GM18873 (cell line): Measurements from ENCODE around the gene LHX3.

Source experiments
- ATAC-seq: cut with Tn5 transposase; IDR thresholded peaks from one replicate; pipeline ENCODE4 v1.9.1; 2021; ENCODE audit warnings: mild to moderate bottlenecking, moderate library complexity, moderate number of reproducible peaks; ENCODE audit not compliant: unreplicated experiment, low FRiP score

The LHX3 gene

DNA sequence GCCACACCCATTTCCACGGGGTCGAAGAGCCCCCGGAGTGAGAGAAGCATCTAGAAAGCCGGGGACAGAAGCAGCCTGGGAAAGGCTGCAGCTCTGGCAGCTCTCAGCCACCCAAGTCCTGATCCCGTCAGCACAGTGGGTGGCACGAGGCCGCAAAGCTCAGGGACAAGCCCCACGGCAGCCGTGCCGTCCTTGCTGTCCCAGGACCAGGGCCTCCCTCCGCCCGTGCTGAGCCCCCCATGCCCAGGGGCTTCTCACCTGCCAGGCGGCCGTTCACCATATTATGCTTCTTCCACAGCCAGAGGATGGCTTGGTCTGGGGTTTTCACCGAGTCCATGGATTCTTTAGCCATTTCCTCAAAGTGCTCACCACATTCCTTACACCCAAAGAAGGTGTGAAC lies 6.1 kb upstream of the LHX3 start:
- ATAC-seq: no peak

DNA sequence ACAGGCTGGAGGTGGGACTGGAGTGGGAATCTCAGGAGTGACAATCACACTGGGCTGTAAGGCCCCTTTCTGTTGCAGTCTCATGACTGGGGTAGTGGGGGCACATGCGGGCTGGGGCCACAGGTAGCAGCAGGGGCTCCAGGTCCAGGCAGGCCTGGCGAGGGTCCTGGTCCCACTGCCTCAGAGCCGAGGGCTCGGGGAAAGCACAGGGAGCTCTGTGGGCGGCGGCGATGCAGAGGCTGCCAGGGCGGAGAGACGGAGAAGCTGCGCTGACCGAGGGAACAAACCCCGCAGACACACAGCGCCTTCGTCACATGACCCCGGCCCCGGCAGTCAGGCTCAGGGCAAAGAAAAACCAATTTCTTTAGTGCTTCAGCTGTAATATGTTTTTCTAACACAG lies 5.3 kb upstream of the LHX3 start:
- ATAC-seq: no peak

DNA sequence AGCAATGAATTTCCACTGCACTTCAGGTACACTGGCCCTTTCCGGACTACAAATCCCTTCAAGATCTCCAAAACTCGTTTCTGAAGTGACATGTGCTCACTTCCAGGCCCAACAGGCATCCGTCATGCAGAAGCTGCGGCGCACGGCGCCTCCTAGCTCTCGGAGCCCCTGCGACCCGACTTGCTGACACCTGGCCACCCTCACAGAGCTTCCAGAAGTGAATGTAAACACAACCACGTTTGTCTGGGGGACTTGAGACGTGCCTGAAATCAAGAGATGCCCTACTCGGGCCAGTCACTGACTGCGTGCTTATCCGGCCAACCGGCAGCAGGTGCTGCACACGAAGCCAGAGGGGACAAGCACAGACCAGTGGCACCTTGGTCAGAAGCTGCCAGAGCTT lies 4.9 kb upstream of the LHX3 start:
- ATAC-seq: no peak

DNA sequence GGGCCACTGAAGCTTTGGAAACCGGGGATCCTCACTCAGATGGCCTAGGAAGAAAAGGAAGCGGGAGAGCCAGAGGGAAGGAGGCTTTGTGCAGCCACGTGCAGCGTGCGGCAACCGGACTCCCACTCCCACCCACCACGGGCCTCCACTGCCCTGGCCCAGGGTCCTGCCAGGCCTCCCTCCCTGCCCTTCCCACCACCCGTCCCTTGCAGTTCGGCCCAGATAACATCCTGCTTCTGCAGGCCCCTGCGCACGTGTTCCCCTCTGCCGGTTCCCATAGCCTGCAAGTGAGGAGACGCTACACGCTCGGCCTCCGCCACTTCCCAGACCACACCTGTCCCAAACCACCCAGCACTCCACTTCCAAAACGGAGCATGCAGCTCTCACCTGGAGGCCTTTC lies 4.3 kb upstream of the LHX3 start:
- no peak for ATAC-seq

DNA sequence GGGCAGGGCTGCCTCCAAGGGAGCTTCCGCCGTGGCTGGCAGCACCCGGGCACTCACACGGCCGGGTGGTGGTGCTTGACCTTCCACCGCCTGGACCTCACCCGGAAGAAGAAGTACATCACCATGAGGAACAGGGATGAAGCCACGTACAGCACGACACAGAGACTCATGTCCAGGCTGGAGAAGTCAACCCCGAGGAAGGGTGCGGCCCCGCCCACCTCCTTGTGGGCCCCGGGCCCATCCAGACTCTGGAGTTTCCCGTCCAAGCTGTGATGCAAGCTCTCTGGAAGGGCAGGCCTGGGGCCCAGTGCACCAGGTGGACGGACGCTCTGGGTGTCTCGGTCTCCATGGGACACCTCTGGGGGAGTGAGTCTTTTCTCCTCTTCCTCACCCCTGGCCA lies 3.7 kb upstream of the LHX3 start:
- no peak for ATAC-seq

DNA sequence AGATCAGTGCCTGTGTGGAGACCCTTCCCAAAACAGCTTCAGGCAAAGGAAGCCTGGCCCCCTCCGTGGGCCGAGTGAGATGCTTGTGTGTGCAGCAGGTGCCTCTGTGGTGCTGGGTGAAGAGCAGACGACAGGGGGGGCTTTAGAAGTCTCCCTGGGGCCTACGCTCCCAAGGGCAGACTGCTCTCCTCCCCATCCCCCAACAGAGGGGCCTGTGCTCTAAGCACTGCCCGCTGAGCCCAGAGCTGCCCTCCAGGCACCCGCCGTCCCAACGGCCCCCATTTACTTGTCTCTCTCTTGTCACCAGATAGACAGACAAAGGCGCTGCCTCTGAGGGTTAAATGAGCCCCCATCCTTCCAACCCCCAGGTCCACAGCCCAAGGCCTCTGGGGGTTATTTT lies 2.7 kb upstream of the LHX3 start:
- no peak for ATAC-seq

DNA sequence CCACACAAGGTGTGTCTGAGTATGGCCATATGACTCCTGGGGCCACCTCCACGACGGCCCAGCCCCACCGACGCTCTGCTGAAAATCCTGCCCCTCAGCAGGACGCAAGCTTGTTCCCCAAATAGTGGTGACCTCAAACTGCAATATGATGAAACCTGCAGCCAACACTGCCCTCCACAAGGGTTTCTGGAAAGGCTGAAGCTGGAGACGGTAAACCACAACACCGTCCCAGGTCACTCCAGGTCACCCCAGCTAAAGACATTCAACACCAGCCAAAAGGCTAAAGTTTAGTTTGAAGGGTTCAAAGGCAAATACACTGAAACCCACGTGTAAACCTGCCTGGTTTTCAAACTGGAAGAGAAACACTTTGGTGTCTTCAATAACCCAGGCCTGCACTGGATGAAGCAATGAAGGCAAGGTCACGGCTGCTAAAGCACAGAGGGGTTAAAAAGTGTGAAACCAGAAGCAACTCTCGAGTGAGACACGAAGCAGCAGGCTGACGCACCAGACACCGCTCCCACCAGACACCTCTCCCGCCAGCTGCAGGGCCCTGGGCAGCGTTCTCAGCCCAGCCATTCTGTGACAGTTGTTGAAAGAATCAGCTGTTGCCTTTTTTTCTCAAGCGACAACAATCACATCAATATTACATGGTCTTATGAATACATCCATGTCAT lies 1.8 kb upstream of the LHX3 start:
- no peak for ATAC-seq

DNA sequence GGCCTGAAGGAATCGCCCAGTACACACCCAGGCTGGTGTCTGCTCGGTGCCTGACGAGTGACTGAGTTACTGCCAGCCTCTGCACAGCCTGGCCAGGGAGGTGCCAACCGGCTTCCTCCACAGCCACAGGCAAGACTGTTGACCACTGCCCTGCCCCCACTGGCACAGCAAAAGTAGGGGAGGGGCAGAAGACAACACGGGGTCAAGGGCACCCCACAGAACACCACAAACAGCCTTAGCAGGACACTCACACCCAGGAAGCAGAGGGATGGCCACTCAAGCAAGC lies 722 bp upstream of the LHX3 start:
- ATAC-seq: no peak

DNA sequence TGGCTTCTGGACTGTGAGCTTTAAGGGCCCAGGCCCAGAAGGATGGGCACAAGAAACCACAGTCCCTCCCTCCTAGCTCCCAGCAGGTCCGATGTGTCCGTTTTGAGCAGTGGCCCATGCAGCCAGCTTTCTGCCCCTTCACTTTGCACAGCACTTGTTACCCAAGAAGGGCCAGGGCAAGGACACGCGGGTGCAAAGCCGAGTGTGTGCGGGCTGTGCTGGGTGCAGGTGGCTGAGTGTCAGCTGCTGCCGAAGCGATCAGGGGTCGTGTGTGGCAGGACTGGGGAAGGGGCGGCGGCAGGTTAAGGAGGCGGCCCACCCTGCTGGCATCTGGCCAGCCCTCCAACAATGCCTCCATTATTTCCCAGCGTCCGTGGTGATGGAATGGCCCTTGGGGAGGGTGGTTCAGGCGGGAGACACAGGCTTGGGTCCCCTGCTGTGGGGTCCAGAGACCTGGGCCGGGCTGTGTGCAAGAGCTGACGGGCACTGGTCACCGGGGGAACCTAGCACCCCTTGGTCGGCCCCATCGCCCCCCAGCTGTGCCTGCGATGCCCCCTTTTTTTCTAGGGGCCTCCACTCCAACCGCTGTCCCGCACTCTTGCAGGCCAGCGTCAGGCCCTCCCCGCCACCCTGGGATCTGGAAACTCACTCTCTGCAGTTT lies 653 bp downstream of the LHX3 start:
- ATAC-seq: no peak

DNA sequence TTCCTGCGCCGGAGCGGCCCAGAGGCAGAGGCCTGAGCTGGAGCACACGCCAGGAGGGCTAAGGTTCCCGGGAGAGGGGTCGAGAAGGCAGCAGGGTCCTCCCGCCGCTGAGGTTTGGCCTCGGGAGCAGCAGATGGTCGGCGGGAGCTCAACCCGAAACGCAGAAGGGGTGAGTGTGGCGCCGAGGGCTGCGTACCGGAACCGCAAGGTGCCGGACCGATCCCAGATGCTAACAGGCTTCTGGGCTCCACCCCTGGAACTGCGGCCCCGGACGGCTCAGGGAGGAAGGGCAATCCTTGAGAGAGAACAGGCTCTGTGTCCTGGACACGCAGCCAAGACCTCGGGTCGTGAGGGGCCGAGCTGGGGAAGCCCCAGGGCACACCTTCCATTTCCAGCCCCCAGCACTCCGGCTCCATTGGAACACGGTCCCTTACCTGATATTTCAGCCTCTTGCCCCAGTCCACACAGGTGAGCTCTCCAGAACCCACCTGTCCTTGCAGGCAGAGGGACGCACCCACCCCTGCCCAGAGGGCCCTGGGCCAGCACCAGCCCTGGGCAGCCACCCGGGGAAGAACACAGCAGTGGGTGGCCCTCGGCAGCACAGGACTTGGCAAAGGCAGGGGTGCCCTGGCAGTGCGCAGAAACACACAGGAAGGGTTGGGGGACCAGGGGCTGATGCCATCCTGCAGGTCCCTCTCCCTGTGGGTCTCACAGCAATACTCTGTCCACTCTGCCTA lies 1.4 kb downstream of the LHX3 start:
- ATAC-seq: no peak

DNA sequence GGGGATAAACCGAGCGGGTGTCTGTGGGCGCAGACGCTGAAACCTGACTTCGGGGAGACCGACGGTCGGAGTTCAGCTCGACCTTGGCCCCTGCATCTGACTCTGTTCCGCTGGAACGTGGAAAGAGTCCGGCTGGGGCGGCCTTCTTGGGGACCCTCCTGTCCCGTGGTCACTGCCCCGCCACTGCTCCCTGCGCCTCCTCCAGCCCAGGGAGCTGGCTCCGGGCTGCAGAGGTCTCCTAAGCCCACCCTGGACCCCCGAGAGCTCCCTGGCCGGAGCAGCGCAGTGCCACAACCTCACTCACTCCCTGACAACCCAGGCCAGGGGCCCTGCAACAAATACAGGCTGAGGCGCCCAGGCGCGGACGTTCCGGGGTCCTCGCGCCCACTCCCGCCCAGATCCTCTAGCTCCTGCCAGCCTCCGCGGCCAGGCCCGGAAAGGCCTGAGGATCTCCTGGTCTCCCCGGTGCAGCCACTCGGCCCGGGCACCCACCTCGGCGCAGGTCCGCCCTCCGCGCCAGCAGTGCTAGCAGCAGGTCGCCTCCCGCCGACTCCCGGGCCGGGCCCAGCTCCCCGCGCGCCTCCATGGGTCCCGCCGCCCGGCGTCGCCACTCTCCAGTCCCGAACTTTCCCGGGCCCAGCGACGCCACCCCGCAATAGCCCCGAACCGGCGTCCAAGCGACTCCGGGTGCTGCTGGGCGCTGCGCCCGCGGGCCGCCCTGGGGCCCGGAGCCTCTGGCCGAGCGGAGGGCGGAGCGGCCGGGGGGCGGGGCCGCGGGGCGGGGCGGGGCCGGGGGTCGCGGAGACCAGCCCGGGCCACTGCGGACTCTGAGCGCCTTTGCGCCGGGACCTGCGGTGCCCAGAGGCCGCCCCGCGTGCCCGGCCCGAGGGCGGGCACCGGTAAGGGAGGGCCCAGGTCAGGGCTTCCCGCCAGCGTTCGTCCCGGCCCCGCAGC lies 2.2 kb downstream of the LHX3 start:
- ATAC-seq: no peak

DNA sequence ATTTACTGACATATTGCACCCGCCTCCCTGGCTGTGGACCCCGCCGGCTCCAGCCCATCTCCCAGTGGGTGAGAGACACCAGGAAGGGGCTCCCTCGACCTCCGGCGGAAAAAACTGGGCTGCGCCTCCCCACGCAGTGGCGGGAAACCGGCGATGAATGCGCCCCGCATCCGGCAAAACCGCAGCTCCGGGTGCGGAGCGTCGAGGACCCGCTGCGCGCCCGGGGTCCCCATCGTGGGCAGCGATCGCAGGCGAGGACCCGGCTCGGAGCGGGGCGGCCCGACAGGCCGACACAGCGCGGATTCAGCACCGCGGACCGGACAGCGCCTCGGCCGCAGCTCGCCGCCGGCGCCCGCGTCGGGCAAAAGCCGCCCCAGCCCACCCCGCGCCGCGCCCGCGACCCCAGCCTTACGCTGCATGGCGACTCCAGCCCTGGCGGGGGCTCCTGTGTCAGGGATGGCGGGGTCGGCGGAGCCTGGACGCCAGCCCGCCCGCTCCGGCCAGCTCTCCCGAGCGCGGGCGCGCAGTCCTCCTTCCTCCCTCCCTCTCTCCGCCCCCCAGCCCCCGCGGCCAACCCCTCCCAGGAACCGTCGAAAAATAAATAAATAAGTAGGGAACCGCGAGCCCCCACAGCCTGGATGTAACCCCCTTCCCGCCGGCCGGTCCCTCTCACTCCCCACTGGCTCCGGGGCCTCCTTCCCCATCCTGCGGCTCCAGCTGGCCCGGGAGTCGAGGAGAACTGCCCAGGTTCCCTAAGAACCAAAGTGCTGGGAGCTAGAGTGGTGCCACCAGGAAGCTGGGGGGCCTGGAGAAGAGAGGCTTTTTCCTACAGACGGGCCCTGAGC lies 3.1 kb downstream of the LHX3 start:
- ATAC-seq: no peak

DNA sequence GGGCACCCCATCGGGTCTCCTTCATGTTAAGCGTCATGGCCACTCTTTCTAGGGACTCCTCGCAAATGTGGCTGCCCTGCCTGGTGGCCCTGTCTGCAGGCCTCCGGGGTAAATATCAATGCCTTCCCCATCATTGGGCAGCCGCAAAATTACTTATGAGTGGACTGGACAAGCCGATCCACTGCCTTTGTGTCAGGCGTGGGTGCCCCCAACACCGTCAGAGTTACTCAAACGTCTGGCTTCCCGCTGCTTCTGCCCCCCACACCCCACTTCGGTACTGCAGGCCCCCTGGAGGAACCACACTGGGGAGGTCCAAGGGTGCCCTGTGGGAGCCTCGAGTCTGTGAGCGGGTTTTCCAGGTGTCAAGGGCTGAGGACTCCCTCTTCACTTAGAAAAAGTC lies 3.8 kb downstream of the LHX3 start:
- no peak for ATAC-seq

DNA sequence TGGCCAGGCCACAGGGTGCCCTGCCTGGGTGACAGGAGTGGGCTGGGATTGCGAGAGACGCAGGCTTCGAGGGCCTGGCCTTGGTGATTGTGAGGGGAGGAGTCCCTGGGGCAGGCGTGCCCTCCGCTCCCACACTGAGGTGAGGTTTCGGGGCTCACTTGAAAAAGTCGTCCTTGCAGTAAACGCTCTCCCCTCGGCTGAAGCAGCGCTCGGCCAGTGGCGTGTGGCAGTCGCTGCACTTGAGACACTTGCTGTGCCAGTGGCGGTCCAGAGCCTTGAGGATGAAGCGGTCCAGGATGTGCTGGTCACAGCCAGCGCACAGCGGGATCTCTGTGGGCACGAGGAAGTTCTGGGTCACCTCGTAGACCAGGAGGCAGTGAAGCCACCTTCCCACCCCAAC lies 4.5 kb downstream of the LHX3 start:
- ATAC-seq: no peak

DNA sequence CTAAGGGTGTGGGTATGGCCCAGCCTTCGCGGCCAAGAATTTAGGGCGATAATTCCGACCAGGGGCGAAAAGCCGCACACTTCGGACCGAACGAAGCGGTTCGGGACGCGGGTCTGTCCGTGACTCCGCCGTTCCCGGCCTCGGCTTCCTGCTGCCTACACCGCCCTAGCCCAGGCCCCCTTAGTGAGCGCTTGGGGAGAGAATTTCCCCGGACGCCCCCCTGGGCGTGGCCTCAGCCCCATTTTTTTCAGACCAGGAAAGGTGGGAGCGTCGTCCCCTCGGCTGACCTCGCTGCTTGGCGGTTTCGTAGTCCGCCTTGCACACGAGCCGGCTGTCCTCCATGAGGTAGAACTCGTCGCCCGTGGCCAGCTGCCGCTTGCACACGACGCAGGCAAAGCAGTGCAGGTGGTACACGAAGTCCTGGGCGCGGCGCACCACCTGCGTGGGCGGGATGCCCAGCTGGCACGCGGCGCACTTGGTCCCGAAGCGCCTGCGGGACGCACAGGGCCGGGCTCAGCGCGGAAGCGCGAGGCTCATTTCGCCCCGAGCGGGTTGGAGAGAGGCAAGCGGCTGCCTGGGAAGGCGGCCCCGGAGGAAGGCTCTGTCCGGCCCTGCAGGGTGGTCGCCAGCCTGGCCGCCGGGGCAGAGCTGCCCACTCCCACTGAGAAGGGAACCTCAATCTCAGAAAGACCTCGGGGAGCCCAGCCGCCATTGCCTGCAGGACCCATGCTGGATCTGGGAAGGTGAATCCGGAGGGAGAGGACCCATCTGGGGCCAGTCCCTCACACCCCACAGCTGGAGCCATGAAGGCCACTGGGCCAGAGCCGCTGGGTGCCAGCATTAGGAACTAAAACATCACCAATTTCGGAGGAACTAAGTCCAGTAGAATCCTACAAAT lies 5.3 kb downstream of the LHX3 start:
- ATAC-seq: no peak

DNA sequence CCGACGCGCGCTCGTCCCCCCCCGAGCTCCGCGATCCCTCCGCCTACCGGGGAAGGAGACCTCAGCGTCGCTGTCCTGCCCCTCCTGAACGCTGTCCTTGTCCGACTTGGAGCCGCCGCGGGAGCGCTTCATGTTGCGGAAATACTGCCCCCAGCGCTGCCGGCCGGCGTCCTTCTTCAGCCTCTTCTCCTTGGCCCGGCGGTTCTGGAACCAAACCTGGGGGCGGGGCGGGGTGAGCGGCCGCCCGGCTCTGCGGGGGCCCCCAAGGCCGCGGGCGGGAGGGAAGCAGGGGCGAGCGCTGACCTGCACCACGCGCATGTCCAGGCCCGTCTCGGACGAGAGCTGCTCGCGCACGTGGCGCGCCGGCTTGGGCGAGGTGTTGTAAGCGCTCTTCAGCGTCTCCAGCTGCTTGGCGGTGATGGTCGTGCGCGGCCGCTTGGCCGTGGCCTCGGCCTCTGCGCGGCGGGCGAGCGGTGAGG lies 6.3 kb downstream of the LHX3 start:
- no peak for ATAC-seq

DNA sequence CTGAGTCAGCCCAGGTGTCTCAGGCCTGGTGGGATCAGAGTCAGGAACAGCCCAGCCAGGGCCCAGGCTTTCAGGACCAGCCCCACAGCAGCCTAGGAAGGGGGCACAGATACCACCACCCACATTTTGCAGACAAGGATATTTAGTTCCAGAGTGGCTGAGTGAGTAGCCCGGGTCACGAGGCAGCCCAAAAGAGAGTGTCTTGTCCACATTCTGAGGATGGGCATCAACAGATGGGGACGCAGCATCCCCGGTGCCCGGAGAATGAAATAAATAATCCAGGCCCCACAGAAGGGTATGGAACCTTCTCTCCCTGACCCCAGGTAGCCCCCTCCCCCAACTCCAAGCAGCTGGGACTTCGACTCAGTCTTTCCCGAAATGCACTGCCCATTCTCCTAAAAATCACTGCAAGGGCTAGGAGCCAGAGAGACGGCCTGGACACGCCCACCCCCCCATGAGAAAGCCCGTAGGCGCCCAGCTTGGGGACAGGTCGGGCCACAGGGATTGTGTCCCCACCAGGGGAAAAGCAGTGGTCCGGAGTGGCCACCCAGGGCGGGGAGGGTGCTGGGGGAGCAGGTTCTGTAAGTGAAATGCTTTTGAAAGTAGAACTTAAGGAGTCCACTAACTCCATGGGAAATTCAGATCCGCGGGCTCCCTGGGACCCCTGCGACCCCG lies 6.9 kb downstream of the LHX3 start:
- no peak for ATAC-seq

DNA sequence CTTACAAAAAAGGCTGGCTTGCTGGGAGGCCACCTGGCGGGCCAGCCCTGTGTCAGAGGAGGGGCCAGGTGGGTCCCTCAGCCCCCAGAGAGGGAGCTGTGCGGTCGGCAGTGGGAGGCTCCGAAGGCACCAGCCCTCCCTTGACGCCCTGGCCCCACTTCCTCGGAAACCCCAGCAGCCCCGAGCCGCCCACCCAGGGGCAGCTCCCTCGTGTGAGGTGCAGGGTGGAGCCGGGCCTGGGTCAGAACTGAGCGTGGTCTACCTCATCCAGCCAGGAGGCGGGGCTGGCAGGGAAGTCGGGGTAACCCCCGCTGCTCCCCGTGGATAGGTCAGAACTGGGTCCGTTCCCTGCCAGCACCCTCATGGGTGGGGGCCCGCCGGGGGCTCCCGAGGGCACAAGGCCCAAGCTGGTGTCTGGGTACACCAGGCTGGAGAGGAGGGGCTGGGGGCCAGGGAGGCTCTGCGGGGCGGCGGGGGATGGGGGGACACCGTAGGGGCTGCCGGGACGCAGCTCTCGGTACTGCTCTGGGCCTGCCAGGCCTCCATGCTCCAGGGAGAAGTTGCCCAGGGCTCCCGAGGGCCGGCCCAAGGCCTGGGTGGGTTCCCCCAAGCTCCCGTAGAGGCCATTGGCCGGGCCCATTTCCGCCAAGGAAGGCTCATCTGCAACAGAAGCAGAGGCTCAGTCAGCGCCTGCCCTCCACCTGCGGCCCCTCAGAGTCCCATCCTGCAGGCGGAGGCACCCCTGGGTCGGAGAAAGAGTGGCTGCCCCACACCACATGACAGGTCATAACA lies 7.6 kb downstream of the LHX3 start:
- no peak for ATAC-seq
